ENCODE results near the gene DPYD.

GRCh38 chr1:97581614-97582051 is 339.2 kb downstream of the DPYD start:
- no peak for TF ChIP-seq CTCF (IDR thresholded peaks at IDR 0.05; ENCODE audit: low read length)
- TF ChIP-seq EZH2 (IDR thresholded peaks at IDR 0.05; ENCODE audit: borderline replicate concordance, low read length): no peak

All from OCI-LY1 (cell line).